HEK293 (cell line): ENCODE measurements around the gene CAGE1.
"Not testable (repeated sequence)": the region's sequence is repeated elsewhere in the genome, so short reads cannot be mapped to it uniquely, and the experiment has no call there.

Experiments used
- CTCF ChIA-PET: fragments of 350-600 bp; formaldehyde crosslinking; extraction: SDS; loops from one replicate; lab custom pipeline; 2021; ENCODE audit warnings: antibody characterized with exemption; lab: Yijun Ruan, JAX
- POLR2A ChIA-PET: fragments of 300-600 bp; formaldehyde crosslinking; extraction: SDS; loops from one replicate; lab custom pipeline; 2020; ENCODE audit warnings: antibody characterized with exemption, inconsistent platforms; lab: Yijun Ruan, JAX
- H3K27ac ChIP-seq: fragments of 200-500 bp; sonication (Bioruptor generic); 2 replicates; pipeline ENCODE4 v1.5.1; 2014; ENCODE audit warnings: low read depth, low read length, control low read depth, inconsistent platforms; ENCODE audit errors: extremely low read depth
- H3K36me3 ChIP-seq, 2 experiments: fragments of 200-500 bp in 1 of 2; sonication (Bioruptor generic) in 1 of 2; 1 replicate in 1 of 2; 2 replicates in 1 of 2; pipeline ENCODE4 v1.5.1; 2014 to 2017; ENCODE audit warnings: inconsistent platforms in 2 of 2, low read length in 2 of 2; ENCODE audit not compliant: control insufficient read depth in 2 of 2, insufficient read depth in 1 of 2
- H3K4me1 ChIP-seq: fragments of 200-500 bp; sonication (Bioruptor generic); 2 replicates; pipeline ENCODE4 v1.5.1; 2014; ENCODE audit warnings: mild to moderate bottlenecking, low read length, inconsistent platforms; ENCODE audit not compliant: control insufficient read depth, insufficient read depth
- H3K4me3 ChIP-seq: 2 replicates; pipeline ENCODE4 v1.5.1; 2011; ENCODE audit warnings: low read depth, mild to moderate bottlenecking, control low read depth, low read length, moderate library complexity
- H3K9me3 ChIP-seq: fragments of 200-500 bp; sonication (Bioruptor generic); 2 replicates; pipeline ENCODE4 v1.5.1; 2014; ENCODE audit warnings: low read depth, low read length, inconsistent platforms; ENCODE audit not compliant: control insufficient read depth, insufficient read depth
- KLF16 ChIP-seq: fragments of 450-650 bp; formaldehyde crosslinking; IDR thresholded peaks from 2 replicates; pipeline ENCODE4 v1.5.1; 2017; ENCODE audit warnings: missing biosample characterization, missing genetic modification characterization
- SP2 ChIP-seq: fragments of 450-650 bp; formaldehyde crosslinking; IDR thresholded peaks from 2 replicates; pipeline ENCODE4 v1.5.1; 2016; ENCODE audit warnings: missing biosample characterization, missing genetic modification characterization
- ZEB2 ChIP-seq: fragments of 450-650 bp; formaldehyde crosslinking; IDR thresholded peaks from 2 replicates; pipeline ENCODE4 v1.5.1; 2016; ENCODE audit warnings: missing biosample characterization, missing genetic modification characterization
- ZFP3 ChIP-seq: fragments of 450-650 bp; formaldehyde crosslinking; IDR thresholded peaks from 2 replicates; pipeline ENCODE4 v1.5.1; 2016; ENCODE audit warnings: low read depth, missing biosample characterization, missing genetic modification characterization
- ZNF148 ChIP-seq: fragments of 450-650 bp; formaldehyde crosslinking; IDR thresholded peaks from 2 replicates; pipeline ENCODE4 v1.5.0; 2017; ENCODE audit warnings: missing biosample characterization, missing genetic modification characterization, borderline replicate concordance
- ZNF223 ChIP-seq: fragments of 450-650 bp; formaldehyde crosslinking; IDR thresholded peaks from 2 replicates; pipeline ENCODE4 v1.5.1; 2016; ENCODE audit warnings: missing biosample characterization, missing genetic modification characterization
- ZNF292 ChIP-seq: fragments of 450-650 bp; formaldehyde crosslinking; IDR thresholded peaks from 2 replicates; pipeline ENCODE4 v1.5.1; 2016; ENCODE audit warnings: low read depth, missing biosample characterization, missing genetic modification characterization, borderline replicate concordance
- ZNF302 ChIP-seq: fragments of 450-650 bp; formaldehyde crosslinking; IDR thresholded peaks from 2 replicates; pipeline ENCODE4 v1.5.1; 2016; ENCODE audit warnings: missing biosample characterization, missing genetic modification characterization, low read depth
- ZNF37A ChIP-seq: fragments of 450-650 bp; IDR thresholded peaks from 2 replicates; pipeline ENCODE4 v1.5.1; 2018; ENCODE audit warnings: missing biosample characterization, missing genetic modification characterization
- ZNF433 ChIP-seq: fragments of 450-650 bp; formaldehyde crosslinking; IDR thresholded peaks from 2 replicates; pipeline ENCODE4 v1.5.1; 2016; ENCODE audit warnings: missing biosample characterization, missing genetic modification characterization, low read depth
- ZNF48 ChIP-seq: fragments of 450-650 bp; formaldehyde crosslinking; IDR thresholded peaks from 2 replicates; pipeline ENCODE4 v1.5.1; 2016; ENCODE audit warnings: missing biosample characterization, missing genetic modification characterization
- ZNF558 ChIP-seq: fragments of 450-650 bp; formaldehyde crosslinking; IDR thresholded peaks from 2 replicates; pipeline ENCODE4 v1.5.1; 2016; ENCODE audit warnings: missing biosample characterization, missing genetic modification characterization
- ZNF610 ChIP-seq: fragments of 450-650 bp; formaldehyde crosslinking; IDR thresholded peaks from 2 replicates; pipeline ENCODE4 v1.5.1; 2016; ENCODE audit warnings: missing biosample characterization, missing genetic modification characterization, borderline replicate concordance
- ZNF626 ChIP-seq: fragments of 450-650 bp; sonication (Bioruptor Pico); formaldehyde crosslinking; IDR thresholded peaks from 2 replicates; pipeline ENCODE4 v1.5.1; 2018; ENCODE audit warnings: missing biosample characterization, missing genetic modification characterization, inconsistent platforms
- ZNF701 ChIP-seq: fragments of 450-650 bp; formaldehyde crosslinking; IDR thresholded peaks from 2 replicates; pipeline ENCODE4 v1.5.1; 2016; ENCODE audit warnings: missing biosample characterization, missing genetic modification characterization
- ZNF837 ChIP-seq: fragments of 450-650 bp; formaldehyde crosslinking; IDR thresholded peaks from 2 replicates; pipeline ENCODE4 v1.5.1; 2016; ENCODE audit warnings: missing biosample characterization, missing genetic modification characterization
- ZNF843 ChIP-seq: fragments of 450-650 bp; formaldehyde crosslinking; IDR thresholded peaks from 2 replicates; pipeline ENCODE4 v1.5.1; 2016; ENCODE audit warnings: missing biosample characterization, missing genetic modification characterization
- TF ChIP-seq, protein P1 (sequence below): fragments of 450-650 bp; IDR thresholded peaks from 2 replicates; pipeline ENCODE4 v1.5.1; 2018; ENCODE audit warnings: missing biosample characterization, missing genetic modification characterization

CAGE1 gene

GRCh38 chr6:7341989-7342742 lies 47.4 kb downstream of the CAGE1 start (continued):
- TF ChIP-seq ZNF292 (tag by site-specific recombination) (no peak), KLF16 (tag by site-specific recombination) (no peak), ZNF48 (tag by site-specific recombination) (no peak), ZNF558 (tag by site-specific recombination) (0 out of 2 replicates have a peak, but pooled peaks have one; percentile 47), ZNF843 (tag by site-specific recombination) (no peak), ZNF37A (tag by site-specific recombination) (no peak), ZNF837 (no peak)

DNA sequence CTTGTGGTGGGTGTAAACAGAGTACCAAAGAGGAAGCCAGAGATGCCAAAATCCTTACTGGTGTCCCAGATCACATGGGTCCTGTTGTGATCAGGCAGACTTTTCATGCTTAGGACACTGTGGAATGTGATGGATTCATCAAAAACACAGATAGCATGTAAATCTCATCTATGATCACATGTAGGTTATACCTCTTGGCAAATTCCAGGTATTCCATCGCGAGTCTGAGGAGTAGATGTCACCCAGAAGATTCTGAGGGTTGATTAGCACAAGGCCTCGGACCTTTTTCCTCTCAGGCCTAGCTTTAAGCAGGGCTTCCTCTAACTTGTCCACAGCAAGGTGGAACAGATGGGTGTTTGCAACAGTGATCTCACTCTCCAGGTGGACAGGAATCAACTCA lies 48.3 kb downstream of the CAGE1 start:
- ChIA-PET POLR2A (interaction anchor here (0.9 to 1.1 kb wide), 2 partner anchors 14 to 22 kb away, joined by 3 to 4 read pairs; no protein-coding TSS in a partner anchor), CTCF (interaction anchor here (0.6 to 1.5 kb wide), 5 partner anchors 13 to 645 kb away, joined by 3 to 7 read pairs (median 3); partner anchors contain the start of genes CAGE1 and RIOK1)
- no peak overlapping the region for H3K27ac ChIP-seq
- no peak for TF ChIP-seq ZNF626 (tag by site-specific recombination)
- no peak for TF ChIP-seq ZNF701 (tag by site-specific recombination)
- no peak for TF ChIP-seq ZFP3
- TF ChIP-seq SP2 = no peak
- TF ChIP-seq ZNF148 (tag by site-specific recombination) = no peak
- no peak for TF ChIP-seq ZEB2 (tag by site-specific recombination)
- TF ChIP-seq ZNF292 (tag by site-specific recombination) = no peak
- no peak for TF ChIP-seq ZNF433 (tag by site-specific recombination)
- TF ChIP-seq, protein P1, sequence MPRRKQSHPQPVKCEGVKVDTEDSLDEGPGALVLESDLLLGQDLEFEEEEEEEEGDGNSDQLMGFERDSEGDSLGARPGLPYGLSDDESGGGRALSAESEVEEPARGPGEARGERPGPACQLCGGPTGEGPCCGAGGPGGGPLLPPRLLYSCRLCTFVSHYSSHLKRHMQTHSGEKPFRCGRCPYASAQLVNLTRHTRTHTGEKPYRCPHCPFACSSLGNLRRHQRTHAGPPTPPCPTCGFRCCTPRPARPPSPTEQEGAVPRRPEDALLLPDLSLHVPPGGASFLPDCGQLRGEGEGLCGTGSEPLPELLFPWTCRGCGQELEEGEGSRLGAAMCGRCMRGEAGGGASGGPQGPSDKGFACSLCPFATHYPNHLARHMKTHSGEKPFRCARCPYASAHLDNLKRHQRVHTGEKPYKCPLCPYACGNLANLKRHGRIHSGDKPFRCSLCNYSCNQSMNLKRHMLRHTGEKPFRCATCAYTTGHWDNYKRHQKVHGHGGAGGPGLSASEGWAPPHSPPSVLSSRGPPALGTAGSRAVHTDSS (tag by site-specific recombination) = no peak
- no peak for TF ChIP-seq ZNF610 (tag by site-specific recombination)
- no peak for TF ChIP-seq ZNF223 (tag by site-specific recombination)
- no peak for TF ChIP-seq ZNF302 (tag by site-specific recombination)
- no peak overlapping the region for H3K4me3 ChIP-seq
- no peaks in the 10 kb centered on the region for H3K36me3 ChIP-seq
- H3K4me1 ChIP-seq = no peaks in the 10 kb centered on the region
- H3K9me3 ChIP-seq = no peaks in the 10 kb centered on the region

GRCh38 chr6:7339007-7339732 lies 50.4 kb downstream of the CAGE1 start:
- H3K36me3 ChIP-seq, H3K4me3 ChIP-seq, H3K27ac ChIP-seq, POLR2A ChIA-PET, H3K4me1 ChIP-seq, H3K9me3 ChIP-seq: not testable (repeated sequence)
- CTCF ChIA-PET = interaction anchor here (0.7 to 2.9 kb wide), 12 partner anchors 9 to 179 kb away, joined by 3 to 17 read pairs (median 4); partner anchors contain the start of gene SSR1
